Measurements from ENCODE around the gene NFATC2.

DNA sequence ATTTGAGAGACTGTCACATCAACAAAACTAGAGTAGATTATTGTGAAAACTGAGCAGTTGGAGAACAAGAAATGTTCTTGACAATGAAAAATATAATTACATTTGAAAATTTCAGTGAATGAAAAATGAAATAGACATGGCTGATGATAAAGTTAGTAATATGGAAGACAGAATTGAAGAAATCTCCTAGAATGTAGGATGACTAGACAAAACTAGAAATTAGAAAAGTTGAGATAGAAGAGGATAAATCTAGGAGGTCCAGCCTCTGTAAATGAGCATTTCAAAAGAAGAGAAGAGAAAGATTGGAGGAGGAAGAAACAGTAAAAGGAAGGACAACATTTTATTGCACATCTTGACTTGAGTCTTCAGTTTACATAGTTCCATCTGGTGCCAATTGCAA lies 178.7 kb downstream of the NFATC2 start:
- TF ChIP-seq, protein P1, sequence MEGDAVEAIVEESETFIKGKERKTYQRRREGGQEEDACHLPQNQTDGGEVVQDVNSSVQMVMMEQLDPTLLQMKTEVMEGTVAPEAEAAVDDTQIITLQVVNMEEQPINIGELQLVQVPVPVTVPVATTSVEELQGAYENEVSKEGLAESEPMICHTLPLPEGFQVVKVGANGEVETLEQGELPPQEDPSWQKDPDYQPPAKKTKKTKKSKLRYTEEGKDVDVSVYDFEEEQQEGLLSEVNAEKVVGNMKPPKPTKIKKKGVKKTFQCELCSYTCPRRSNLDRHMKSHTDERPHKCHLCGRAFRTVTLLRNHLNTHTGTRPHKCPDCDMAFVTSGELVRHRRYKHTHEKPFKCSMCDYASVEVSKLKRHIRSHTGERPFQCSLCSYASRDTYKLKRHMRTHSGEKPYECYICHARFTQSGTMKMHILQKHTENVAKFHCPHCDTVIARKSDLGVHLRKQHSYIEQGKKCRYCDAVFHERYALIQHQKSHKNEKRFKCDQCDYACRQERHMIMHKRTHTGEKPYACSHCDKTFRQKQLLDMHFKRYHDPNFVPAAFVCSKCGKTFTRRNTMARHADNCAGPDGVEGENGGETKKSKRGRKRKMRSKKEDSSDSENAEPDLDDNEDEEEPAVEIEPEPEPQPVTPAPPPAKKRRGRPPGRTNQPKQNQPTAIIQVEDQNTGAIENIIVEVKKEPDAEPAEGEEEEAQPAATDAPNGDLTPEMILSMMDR (IDR thresholded peaks at IDR 0.05; ENCODE audit: insufficient read depth, low read length, poor library complexity, severe bottlenecking), result no peak
- no peak for TF ChIP-seq EZH2phosphoT487 (conservative IDR thresholded peaks at IDR 0.05; ENCODE audit: low read length)

All from SU-DHL-6 (cell line).